GM21367 (cell line): ENCODE measurements around the gene MAB21L4.

ENCODE experiments used
- ATAC-seq: cut with Tn5 transposase; IDR thresholded peaks from one replicate; pipeline ENCODE4 v1.9.1; 2021; ENCODE audit not compliant: unreplicated experiment

The MAB21L4 gene

DNA sequence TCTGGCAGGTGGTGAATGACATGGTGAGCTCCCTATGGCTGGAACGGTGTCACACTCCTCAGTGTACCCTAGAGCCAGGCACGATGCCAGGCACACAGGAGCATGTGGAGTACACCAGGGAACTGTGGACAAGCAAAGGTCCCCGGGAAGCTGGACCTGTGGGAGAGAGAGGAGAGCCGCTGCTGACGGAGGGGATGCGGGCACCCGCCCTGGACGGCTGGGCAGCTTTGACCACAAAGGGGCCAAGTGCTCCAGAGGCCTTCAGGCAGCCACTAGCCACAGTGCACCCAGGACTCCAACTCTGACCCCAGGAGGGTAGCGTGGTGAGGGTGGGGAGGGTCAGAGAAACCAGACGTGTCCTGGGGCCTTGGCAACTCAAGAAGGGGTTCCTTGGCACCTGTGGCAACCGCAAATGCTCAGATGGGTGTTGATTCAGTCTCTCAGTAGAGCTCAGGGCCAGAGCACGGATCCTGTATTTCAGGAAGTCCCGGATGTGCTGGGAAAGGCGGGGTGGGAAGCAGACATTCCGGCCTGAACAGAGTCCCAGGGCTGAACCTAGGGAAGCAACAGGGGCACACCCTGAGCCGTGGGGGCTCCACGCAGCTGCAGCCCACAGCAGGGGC lies 2.3 kb upstream of the MAB21L4 start:
- ATAC-seq = no peak

GRCh38 chr2:240896871-240897692 lies 1.1 kb upstream of the MAB21L4 start:
- no peak for ATAC-seq

- no peak for ATAC-seq
Observed at GRCh38 chr2:240896394-240896793, 438 bp upstream of the MAB21L4 start.

- ATAC-seq = no peak
Observed at GRCh38 chr2:240894836-240895558, 959 bp downstream of the MAB21L4 start.

DNA sequence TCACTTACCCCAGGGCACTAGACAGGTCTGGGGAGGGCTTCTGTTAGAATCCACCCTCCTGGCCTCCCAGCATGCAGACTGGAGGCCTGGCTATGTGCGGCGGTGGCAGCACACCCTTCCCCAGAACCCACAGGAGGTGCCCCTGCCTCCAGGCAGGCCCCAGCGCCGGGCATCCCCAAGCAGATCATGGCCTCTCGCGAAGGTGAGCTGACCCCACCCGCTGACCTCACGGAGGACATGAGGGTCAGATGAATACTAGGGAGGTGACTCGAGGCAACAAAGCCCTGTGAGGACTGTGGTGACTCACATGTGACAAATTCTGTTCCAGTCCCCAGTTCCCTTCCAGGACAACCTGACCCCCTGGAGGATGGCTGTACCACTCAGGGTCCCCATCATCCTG lies 1.9 kb downstream of the MAB21L4 start:
- ATAC-seq = no peak

- no peak for ATAC-seq
Observed at GRCh38 chr2:240893363-240893844, 2.6 kb downstream of the MAB21L4 start.

- ATAC-seq = no peak
Observed at GRCh38 chr2:240892925-240893324, 3.0 kb downstream of the MAB21L4 start.

GRCh38 chr2:240892356-240892755 lies 3.6 kb downstream of the MAB21L4 start:
- ATAC-seq = no peak

DNA sequence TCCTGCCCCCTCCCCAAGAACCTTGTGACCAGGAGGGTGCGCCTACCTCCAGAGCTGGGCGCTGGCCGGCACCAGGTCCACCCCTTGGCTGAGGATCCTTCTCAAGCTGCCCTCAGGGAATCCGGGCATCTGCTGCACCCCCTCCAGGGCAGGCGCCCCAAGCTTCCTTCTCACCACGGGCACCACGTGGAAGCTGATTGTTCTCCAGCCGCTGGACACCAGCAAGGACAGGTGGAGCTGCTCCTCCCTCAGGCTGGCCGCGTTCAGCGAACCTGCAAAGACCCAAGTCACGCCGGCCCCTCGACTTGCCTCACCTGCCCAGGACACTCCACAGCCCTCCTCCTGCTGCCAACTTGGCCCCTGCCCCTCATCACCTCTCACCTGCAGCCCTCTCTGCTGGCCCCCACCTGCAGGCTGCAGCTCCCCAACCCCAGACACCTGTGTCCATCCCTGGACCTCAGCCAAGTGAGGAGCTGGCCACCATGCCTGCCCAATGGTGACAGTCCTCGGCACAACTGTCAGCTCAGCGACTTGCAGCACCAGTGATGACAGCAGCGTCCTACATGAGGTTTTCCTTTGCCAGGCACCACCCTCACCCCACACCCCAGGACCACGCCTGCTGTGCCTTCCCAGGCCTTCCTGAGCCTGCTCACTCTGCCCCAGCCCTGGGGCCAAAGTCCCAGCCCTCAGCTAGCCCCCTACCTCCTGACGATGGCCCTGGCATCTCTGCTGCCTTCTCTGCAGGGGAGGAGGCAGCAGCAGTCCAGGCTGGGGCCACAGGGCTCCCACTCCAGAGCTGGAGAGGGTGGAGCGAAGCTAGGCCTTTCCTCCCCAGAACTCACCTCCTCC lies 4.2 kb downstream of the MAB21L4 start:
- ATAC-seq = no peak

DNA sequence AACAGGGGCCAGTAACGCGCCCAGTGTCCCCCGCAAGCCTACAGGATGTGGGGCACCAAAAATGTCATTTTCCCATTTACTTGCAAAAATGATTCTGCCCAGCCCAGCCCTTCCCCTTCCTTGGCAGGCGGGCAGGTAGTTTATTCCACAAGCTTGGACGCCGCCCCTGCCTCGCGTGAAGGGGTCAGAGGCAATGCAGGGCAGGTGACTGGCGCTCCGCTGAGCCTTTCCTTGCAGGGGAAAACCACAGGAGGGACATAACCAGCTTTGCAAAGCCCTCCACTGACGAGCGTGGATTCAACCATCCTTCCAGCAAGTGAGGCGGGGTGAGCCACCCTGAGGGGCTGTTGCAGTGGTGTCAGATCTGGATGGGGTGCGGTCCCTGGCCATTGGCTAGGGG lies 5.3 kb downstream of the MAB21L4 start:
- no peak for ATAC-seq

- no peak for ATAC-seq
Observed at GRCh38 chr2:240889601-240890560, 6.1 kb downstream of the MAB21L4 start.

- no peak for ATAC-seq
Observed at GRCh38 chr2:240888890-240889573, 6.9 kb downstream of the MAB21L4 start.

- ATAC-seq = no peak
Observed at GRCh38 chr2:240888130-240888889, 7.6 kb downstream of the MAB21L4 start.

DNA sequence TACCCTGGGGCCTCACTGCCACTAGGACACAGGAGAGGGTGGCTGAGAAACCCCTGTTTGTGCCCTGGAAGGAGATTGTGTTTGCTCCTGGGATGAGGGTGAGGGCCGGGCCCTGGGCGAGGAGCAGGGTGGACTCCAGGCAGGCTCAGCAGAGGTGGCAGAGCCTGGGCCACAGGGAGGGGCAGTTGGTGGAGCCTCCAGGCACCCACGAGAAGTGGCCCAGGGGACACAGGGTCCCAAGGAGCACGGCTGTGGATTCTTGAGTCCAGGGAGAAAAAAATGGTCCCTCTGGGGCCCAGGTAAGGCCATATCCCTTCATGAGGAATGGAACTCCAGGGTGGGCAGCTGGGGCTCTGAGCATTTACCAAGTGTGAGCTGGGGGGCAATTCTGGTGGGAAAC lies 8.3 kb downstream of the MAB21L4 start:
- ATAC-seq = no peak

- no peak for ATAC-seq
Observed at GRCh38 chr2:240886678-240887609, 9.0 kb downstream of the MAB21L4 start.

DNA sequence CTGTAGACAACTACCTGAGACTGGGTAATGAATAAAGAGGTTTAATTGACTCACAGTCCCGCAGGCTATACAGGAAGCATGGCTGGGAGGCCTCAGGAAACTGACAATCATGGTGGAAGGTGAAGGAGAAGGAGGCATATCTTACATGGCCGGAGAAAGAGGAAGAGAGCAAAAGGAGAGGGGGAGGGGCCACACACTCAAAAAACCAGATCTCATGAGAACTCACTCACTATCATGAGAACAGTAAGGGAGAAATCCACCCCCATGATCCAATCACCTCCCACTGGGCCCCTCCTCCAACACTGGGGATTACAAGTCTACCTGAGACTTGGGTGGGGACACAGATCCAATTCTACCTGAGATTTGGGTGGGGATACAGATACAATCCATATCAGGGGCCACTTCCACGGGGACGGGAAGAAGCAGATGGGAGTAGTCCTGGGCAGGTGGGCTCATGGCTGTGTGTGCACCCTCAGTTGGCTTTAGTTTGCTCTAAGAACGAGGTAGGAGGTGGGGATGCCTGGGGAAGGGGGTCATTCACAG lies 9.9 kb downstream of the MAB21L4 start:
- ATAC-seq = no peak

DNA sequence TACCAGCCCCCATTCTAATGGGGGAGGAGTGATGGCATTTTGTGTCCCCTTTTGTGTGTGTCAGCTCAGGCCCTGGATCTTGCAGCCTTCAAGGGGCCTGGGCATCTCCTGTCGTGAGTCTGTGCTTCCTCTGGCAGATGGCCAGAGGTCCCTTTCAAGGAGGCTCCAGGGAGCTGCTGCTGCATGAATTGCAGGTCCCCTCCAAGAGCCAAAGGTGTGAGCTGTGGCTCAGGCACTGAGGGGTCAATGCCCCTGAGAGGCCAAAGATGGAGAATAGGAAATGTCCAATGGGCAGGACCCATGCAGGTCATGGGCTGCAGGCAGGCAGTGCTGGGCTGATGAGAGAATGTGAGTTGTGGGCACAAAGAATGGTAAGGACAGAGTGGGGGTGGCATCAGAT lies 10.4 kb downstream of the MAB21L4 start:
- no peak for ATAC-seq
